Pons (tissue), 1 donor: ENCODE data around the gene CACNA1E.
"Not testable (repeated sequence)": the region's sequence is repeated elsewhere in the genome, so short reads cannot be mapped to it uniquely, and the experiment has no call there.

Experiments
- DNase-seq: peaks from one replicate; pipeline ENCODE4 v3.0.0-alpha.2; 2016; ENCODE audit warnings: low spot score

CACNA1E gene

DNA sequence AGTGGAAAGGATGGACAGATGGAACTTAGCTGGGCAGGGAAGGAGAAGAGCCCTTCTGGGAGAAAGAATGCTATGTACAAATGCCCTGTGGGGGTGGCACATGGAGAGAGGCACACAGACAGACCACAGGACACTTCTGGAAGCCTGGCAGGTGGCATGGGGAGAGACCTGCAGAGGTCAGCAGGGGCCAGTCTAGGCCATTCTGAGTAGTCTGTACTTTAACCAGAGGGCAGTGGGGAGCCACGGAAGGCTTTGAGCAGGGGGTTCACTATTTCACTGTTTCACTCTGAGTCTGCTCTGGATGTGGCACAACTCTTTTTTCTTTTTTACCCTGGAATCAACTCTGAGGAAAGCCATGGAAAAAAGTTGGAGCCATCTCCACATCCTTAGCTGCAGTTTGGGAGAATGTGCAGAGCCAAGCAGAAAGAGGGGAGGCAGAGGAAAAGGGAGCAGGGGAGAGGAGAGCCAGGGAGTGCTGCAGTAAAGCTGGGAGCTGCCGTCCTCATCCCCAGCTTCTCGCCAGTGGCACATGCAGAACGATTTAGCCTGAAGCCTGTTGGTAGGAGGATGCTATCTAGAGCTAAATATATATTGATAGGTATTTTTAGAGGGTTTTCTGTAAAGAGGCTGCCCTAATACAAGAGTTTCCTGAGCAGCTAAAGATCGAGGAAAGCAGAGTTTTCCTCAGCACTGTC, 34.0 kb downstream of the CACNA1E start:
- DNase-seq = no peak

DNA sequence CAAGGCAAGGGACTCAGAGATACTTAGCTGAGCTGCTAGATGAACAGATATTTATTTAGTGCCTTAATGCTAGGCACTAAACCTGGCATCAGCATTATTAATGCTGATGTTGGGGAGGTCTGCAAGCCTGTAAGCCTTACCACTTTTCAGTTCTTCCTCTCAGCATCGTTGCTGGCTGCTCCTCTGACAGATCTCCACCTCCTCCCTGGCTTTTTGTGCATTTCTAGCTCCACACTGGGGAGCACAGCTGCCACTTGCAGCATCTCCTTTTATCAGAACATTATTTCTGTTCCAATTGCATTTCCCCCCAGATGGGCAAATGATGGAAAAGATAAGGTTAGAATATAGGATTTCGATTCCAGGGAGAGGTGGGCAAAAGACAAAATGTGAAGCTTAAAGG, 34.8 kb downstream of the CACNA1E start:
- no peak for DNase-seq

DNA sequence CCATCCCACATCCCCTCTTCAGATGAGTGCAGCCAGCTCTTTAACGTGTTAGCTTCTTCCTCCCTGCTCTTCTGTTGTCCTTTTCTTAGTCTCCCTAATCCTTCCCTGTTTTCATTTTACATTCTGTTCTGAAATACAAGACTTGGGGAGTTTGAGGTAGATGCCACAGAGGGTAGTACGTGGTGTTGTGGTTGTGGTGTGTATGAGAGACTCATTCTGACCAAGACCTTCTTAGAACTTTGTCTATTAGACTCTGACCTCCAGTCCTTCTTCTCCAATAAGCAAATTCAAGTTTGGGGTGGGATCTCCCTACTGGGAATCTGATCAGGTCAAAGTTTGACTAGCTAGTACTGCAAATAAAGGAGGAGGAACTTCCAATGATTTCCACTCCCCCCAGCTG, 39.5 kb downstream of the CACNA1E start:
- no peak for DNase-seq

DNA sequence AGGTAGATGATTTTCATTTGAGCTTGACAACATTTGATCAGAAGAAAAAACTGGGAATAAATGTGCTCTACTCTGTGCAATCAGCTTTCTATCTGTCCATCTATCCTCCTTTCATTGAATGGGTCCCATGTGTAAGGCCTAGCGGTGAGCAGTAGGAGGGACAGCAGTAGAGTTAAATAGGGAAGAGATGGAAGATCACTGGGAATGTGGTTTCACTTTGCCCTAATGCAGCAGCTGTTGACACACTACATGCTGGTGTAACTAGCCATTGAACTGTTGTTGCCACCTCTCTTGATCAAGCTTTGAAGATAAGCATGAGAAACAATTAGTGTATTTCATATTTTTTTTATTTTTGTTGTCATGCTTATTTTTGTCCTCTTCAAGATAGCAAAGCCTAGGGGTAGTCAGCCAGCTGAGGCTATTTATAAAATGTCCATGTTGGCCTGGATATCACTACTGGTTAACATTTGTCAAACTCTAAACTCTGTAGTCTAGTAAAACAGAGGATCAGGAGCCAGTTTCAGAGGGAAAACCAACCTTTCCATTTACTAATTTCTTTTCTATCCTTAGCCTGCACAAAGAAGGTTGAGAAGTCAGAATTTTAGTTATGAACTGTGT, 41.9 kb downstream of the CACNA1E start:
- no peak for DNase-seq

DNA sequence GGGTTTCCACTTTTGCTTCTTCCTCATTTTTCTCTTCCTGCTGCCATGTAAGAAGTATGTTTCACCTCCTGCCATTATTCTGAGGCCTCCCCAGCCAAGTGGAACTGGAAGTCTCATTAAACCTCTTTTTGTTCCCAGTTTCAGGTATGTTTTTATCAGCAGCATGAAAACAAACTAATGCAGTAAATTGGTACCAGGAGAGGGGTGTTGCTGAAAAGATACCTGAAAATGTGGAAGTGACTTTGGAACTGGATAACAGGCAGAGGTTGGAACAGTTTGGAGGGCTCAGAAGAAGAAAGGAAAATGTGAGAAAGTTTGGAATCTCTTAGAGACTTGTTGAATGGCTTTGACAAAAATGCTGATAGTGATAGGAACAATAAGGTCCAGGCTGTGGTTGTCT, 44.9 kb downstream of the CACNA1E start:
- DNase-seq = not testable (repeated sequence)

DNA sequence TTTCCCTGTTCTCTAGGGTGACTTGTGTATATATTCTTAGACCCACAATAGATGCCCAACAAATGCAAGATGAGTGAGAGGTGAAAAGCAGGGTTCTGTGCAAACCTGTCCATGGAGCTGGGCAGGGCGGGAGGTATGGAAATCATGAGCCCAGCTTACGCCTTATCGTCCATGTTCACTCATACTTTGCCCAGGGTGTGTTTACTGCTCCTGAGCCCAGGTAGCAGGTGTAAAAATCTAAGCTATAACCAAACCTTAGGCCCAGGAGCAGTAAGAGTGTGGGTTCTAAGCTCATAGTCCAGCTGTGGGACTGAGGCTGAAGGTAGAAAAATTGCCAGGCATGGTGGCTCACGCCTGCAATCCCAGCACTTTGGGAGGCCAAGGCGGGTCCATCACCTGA, 48.1 kb downstream of the CACNA1E start:
- DNase-seq = no peak

DNA sequence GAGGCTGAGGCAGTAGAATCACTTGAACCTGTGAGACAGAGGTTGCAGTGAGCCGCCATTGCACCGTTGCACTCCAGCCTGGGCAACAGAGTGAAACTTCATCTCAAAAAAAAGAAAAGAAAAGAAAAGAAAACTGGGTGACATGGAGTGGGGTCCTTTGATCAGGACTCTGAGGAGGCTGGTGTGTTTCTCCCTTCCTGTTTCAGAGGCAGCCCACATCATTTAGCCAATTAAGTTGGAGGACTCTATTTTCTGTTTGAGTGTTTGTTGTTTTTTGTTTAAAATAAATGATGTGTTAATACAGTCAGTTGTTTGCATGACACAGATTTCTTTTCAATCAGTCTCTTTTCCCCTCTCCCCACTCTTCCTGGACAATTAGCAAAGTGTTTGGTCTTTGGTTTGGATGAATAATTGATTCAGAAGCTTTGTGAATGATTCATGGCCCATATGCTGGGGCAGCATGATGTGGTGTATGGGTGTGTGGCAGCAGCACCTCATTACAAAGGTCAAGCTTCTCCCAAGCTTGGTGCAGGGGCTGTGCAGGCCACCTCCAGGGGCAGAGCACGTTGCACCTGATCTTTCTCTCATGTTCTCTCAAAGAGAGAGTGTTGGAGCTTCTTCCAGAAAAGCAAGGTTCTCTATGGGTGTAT, 48.8 kb downstream of the CACNA1E start:
- DNase-seq = no peak

DNA sequence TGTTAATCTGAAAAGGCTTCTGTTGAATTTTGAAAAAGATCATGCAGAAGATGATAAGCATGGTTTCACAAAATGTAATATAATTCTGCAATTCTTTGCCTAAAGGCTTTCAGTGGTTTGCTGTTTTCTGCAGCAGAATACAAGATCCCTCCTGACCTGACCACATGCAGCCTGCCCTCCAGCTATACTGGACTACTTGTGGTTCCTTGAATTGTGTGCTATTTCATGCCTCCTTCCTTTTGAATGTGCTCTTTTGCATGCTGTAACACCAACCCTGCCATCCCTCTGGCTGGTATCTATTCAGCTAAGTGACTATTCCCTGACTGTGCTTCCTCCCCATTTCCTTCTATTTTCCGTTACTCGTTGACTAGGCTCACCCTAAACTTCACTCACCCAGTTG, 55.5 kb downstream of the CACNA1E start:
- DNase-seq = no peak

DNA sequence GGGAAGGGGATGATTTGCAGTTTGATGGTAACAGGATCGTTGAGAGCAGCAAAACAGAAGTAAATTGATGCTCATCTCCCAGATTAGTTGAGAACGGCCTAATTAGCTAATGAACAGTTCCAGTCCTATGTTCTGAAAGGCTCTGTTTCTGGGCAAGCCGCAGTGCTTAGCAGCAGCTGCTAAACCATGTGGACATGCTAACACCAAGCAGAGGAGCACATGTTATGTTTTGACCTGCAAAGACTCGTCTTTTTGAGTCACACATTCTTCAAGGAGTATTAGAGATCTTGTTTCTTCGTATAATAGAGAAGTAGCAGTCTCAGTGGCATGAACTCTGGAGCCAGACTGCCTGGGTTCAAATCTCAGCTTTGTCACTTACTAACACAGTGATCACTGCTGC, 58.1 kb downstream of the CACNA1E start:
- no peak for DNase-seq

DNA sequence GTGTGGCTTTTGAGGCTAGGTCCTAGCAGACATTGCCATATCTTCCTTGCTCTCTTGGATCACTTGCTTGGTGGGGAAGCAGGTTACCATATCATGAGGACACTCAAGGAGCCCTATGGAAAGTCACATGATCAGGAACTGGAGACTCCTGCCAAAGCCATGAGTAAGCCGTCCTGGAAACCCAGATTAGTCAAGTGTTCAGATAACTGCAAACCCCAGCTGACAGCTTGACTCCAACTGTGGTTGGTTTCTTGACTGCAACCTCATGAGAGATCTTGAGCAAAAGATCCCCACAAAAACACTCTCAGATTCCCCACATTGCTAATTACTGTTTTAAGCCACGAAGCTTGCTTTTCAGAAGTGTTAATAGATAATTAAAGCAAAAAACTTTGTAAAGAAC, 58.6 kb downstream of the CACNA1E start:
- DNase-seq = no peak

DNA sequence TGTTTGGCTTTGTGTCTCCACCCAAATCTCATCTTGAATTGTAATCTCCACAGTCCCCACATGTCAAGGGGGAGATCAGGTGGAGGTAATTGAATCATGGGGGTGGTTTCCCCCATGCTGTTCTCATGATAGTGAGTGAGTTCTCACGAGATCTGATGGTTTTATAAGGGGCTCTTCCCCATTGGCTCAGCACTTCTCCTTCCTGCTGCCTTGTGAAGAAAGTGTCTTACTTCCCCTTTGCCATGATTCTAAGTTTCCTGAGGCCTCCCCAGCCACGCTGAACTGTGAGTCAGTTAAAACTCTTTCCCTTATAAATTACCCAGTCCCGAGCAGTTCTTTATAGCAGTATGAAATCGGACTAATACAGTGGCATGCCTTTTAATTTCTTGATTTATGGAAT, 59.1 kb downstream of the CACNA1E start:
- not testable (repeated sequence) for DNase-seq

DNA sequence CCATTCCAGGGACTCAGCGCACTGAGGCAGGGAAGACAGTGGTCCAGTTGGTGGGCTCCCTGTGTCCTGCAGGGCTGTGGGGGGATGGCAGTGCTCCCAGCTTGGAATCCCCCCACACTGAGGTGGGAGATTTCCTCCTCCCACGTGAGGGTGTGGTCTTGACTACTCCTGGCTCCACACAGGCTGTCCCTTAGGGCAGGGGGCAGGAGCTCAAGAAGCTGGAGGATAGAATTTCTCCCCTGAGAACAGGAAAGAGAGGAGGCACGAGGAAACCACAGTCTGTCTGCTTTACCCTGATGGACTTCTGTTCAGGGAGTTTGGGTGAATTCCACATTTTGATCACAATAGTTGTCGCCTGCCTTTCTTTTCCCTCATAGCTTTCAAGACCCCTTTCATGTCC, 62.1 kb downstream of the CACNA1E start:
- no peak for DNase-seq

DNA sequence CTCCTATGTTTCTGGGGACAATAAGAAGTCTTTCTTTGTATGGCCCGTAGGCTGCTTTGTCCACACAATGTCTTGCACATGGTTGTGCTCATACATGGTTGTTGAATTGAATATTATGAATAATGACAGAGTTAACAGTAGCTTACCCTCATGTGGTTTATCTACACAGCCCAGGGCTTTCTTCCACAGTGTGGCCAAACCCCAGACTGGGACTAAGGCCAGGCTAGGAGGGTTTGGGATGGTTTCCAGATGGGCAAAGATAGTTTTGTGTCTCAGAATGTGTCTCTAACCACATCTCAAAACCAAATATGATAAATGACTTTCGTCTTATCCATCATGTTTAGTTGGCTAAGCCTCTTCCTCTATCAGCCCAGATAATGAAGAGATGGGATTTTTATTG, 65.2 kb downstream of the CACNA1E start:
- no peak for DNase-seq

DNA sequence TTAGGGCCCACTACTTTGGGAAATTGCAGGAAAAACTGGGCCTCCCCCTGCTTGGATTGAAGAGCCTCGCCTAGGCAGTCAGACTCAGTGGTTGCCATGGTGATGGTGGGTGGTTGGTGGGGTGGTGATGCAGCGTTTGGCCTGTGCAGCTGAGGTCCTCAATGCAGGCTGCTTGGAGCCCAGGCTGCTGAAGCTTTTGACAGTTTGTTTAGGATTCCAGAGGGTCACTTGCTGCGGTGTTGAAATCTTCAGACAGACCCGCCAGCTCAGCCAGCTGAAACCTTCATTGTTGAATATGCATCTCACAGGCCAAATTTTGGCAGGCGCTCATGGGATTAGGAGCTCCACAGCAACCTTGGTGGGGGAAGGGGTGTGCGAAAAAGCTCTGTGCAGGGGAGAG, 67.9 kb downstream of the CACNA1E start:
- DNase-seq = peak; percentile 52

DNA sequence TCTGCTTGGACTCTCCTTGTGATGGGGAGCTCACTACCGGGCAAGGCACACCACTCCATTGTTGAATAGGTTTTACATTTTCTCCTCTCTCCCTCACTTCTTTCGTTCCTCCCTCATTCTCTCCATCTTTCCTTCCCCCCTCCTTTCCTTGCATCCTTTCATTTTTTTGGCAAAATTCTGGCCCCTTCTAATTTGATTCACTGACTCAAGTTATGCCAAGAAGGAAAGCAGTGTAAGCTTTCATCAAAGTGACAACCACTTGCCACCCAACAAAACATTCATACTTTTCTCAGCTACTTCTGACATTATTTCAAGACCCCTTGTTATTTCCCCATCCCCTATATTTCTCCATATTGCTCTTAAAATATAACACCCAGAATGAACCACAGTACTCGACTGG, 68.4 kb downstream of the CACNA1E start:
- no peak for DNase-seq

DNA sequence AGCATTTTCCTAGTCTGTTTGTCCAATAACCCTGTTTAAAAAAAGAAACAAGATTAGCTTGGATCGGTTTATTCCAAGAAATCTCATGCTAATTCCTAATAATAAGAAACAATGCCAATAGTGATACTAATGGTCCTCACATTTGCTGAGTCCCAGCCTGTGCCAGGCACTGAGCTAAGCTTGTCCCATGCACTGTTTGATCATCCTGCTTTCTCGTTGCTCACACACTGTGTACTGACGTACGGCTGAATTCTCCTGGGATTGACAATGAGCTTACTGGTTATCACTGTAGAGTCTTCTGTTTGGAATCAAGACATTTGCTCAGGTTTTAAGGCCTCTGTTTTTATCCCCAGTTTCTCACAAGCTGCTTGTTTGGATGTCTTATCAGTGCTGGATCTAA, 71.1 kb downstream of the CACNA1E start:
- peak; percentile 51 for DNase-seq

DNA sequence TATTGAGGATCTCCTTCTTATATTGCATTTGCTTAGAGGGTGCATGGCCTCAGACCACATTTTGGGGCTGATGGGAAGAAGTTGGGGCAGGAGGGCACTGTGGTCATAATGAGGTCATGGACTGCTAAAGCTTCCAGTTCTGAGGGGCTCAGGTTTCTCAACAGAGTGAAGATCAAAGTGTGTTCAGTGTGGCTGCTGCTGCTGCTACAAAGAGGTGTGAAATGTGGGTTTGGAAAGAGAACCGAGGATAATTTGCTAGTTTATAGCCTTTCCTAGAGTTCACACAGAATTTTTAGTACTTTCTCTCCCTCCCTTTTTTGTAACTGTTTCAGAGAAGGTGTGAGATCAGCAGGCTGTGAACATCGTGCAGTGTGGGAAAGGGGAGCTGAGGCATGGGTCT, 73.3 kb downstream of the CACNA1E start:
- no peak for DNase-seq

DNA sequence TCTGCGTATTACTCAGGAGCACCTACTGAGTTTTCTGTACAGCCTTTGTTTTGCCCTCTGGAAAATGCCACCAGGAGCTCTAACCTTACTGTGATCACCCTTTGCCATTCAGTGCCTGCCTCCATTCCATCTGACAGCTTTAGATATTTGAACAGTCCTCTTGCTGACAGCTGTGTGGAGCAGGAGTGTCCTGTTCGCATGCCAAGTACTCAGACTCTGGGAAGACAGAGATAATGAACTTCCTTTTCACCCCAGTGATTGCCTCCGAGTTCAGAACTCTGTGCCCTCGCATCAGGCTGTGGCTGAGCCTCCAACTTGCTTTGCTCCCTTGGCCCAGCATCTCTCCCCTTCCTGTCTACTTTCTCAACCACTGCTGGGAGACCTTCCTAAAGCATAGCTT, 74.0 kb downstream of the CACNA1E start:
- DNase-seq = no peak

DNA sequence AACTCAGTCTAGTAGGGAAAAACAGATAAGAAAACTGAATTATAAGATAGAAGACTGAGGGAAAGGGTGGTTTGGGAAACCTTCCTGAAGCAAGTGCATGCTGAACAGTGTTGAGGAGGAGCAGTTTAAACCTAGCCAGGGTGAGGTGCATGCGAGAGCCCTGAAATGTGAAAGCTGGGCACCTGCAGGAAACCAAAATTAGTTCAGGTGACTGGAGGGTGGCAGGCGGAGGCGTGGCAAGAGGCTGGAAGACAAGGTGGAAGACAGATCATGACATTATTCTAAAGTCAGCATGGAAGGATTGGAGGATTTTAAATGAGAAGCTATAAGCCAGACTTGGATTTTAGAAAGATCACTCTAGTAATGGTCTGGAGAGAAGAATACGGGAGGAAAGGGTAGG, 75.1 kb downstream of the CACNA1E start:
- DNase-seq = no peak

DNA sequence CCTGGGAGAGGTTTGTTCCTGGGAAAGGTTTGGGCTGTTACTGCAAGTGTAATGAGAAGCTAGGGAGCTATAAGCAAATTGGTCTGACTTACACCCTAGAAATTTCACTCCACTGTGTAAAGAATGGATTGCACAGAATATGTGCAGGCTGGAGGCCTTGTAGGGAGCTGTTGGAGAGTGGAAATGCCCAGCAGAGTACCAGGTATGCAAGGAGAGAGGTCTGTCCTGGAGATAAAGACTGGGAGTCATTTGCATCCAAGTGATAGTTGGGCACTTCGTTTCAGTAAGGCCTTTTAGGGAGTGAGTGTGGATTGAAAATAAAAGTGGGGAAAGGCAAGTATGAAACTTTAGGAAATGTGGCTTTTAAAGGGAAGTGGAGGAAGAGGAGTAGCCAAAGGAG, 75.8 kb downstream of the CACNA1E start:
- no peak for DNase-seq

DNA sequence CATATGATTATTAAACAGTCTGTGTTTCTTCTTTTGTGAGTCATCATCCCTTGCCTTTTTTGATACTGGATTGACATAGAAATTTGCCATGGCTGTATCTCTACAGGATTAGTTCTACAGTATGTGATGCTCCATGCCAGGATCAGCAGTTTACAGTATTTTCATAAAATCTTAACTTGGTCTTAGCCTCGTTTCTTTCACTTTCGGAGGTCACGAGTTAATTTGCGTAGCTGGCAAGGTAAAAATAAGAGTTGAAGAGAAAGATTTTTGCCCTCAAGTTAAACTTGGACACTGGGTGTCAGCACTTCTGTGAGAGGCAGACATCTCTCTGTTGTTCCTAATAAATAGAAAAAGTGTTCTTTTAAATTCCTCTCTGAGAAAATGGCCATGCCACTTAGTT, 79.1 kb downstream of the CACNA1E start:
- no peak for DNase-seq

DNA sequence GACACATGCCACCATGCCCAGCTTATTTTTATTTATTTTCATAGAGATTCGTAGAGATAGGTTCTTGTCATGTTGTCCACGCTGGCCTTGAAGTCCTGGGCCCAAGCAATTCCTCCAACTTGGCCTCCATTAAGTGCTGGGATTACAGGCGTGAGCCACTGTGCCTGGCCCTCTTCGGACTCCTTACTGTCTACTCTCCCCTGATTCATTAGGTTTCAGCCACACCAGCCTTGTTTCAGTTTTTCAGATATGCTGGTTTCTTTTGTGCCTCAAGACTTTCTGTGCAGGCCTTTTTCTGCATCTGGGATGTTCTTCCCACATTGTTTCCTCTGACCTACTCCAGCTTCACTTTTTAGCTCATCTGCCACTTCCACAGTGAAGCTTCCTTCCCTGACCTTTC, 85.4 kb downstream of the CACNA1E start:
- DNase-seq = no peak

DNA sequence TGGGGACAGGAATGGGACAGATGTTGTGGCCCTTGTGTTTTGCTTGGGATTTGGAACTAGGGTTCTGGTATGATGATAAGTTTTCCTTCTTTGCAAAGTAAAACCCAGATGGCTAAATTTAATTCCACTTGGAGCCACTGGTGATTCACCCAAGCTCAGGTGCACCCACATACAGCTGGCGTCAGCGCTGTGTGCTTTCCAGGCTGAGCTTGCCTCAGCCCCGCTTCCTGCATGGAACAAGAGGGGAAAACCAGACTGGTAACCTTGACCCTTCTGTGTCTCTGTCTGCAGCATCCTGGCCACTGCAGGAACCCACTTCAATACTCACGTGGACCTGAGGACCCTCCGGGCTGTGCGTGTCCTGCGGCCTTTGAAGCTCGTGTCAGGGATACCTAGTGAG, 94.2 kb downstream of the CACNA1E start:
- DNase-seq = no peak

DNA sequence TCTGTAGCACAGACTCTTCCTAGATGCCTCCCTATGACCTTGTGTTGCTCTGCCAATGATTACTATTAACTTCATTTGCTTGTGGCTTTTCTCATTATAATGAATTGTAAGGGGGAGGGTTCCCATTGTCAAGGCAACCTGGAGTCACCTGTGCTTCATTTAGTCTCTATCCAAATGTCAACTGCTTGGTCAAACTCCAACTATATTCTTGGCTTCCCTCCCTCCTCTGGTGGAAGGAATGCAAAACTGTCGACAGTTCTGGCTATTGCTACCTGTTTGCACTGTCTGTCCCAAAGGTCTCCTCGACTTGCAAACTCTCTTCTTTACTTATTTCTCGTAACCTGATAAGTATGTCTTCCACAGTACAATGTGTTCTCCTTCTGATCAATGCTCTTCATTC, 100.3 kb downstream of the CACNA1E start:
- no peak for DNase-seq
